ENCODE results near the gene FCN1. TPM values are rescaled to one million over a fixed set of nuclear protein-coding genes. Genes with fewer than 3 reads are reported as not detected.

The FCN1 gene
- total and polyA plus RNA-seq, 2 donors (not counting 1 experiment from before 2014, with no cell fraction given), result not detected

DNA sequence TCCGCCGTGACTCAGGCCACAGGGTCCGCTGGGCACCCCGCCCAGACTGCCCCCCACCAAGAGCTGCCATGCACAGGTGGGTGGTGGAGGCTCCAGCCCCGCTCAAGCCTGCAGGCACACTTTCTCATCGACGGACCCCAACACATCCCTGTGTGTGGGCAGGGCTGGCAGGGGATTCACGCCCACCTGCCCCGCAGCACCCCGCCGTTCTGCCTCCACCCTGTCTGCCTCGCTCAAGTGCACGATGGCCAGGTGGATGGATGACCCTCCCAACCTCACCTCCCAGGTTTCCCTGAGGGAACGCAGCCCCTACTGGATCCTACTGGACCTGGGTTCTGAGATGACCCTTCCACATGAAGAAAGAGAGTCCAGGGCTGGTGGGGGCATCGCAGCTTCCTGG lies 26.1 kb upstream of the FCN1 start:
- H3K27ac ChIP-seq (ENCODE audit: insufficient read depth, low read length), result no peak overlapping the region
- H3K36me3 ChIP-seq (ENCODE audit: control insufficient read depth, insufficient read depth, low read length), result no peaks in the 10 kb centered on the region
- no peak for DNase-seq (ENCODE audit: low read depth in 2 of 2)
- no peaks in the 10 kb centered on the region for H4K20me1 ChIP-seq (ENCODE audit: control insufficient read depth, extremely low read depth, insufficient read depth, low read length)
- H3K27me3 ChIP-seq (ENCODE audit: control insufficient read depth, insufficient read depth, low read length), result no peaks in the 10 kb centered on the region
- no peak overlapping the region for H3K4me2 ChIP-seq (ENCODE audit: extremely low read depth, insufficient read depth, low read length)
- no peaks in the 10 kb centered on the region for H3K4me1 ChIP-seq (ENCODE audit: control insufficient read depth, extremely low read depth, insufficient read depth, low read length)
- H3K9ac ChIP-seq (ENCODE audit: insufficient read depth, low read length), result no peak overlapping the region
- no peak overlapping the region for H3K4me3 ChIP-seq (replicated peaks in 1 of 4; ENCODE audit: control extremely low read depth in 1 of 4, insufficient read depth in 1 of 4, low read depth in 3 of 4, low read length in 4 of 4)
- no peaks in the 10 kb centered on the region for H3K9me3 ChIP-seq (ENCODE audit: control insufficient read depth, insufficient read depth, low read depth, low read length)
- no peaks in the 10 kb centered on the region for H3K79me2 ChIP-seq (ENCODE audit: control insufficient read depth, insufficient read depth, low read length)
- H2AFZ ChIP-seq (ENCODE audit: low read length), result no peak overlapping the region
- TF ChIP-seq, protein P1, sequence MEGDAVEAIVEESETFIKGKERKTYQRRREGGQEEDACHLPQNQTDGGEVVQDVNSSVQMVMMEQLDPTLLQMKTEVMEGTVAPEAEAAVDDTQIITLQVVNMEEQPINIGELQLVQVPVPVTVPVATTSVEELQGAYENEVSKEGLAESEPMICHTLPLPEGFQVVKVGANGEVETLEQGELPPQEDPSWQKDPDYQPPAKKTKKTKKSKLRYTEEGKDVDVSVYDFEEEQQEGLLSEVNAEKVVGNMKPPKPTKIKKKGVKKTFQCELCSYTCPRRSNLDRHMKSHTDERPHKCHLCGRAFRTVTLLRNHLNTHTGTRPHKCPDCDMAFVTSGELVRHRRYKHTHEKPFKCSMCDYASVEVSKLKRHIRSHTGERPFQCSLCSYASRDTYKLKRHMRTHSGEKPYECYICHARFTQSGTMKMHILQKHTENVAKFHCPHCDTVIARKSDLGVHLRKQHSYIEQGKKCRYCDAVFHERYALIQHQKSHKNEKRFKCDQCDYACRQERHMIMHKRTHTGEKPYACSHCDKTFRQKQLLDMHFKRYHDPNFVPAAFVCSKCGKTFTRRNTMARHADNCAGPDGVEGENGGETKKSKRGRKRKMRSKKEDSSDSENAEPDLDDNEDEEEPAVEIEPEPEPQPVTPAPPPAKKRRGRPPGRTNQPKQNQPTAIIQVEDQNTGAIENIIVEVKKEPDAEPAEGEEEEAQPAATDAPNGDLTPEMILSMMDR (conservative IDR thresholded peaks at IDR 0.05 in 1 of 2, IDR thresholded peaks at IDR 0.05 in 1 of 2; ENCODE audit: low read depth in 1 of 2, low read length in 2 of 2), result no peak
- no peak for TF ChIP-seq EZH2 (IDR thresholded peaks at IDR 0.05; ENCODE audit: low read length, missing control alignments)

DNA sequence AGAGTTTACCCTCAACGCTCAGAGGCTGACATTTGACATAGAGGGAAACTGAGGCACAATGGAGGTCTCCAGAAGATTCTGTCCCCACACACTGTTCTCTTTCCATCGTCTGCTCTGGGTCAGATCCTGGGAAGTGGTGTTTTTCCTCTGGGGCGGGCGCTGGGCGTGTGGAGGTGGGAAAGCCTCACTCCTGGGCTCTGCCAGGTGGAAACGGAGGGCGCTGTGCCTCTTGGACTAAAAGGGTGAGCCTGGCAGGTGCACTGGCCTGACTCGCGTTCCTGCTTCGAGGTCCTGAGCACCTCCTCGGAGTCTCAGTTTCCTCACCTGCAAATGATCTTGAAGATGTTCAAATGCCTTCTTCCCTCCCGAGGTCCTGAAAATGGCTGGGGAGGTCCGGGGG lies 25.7 kb upstream of the FCN1 start:
- no peaks in the 10 kb centered on the region for H3K27me3 ChIP-seq (ENCODE audit: control insufficient read depth, insufficient read depth, low read length)
- no peaks in the 10 kb centered on the region for H3K79me2 ChIP-seq (ENCODE audit: control insufficient read depth, insufficient read depth, low read length)

DNA sequence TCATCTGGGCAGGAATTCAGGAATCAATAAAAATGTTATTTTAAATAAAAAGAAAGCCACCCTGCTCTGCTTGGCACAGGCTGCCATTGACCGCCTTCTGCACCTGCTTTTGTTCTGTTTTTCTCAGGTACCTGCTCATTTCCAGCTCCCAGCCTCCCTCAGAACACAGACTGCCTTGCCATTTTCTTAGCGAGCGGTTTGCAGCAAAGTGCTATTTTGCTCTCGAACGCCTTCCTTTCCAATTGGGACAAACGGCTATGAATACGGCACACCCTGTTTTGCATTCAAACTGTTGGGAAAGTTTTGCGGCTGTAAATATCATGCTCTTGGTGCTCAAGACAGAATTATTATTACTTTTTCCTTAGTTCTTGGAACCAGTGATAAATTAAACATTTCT lies 25.1 kb upstream of the FCN1 start:
- H3K4me1 ChIP-seq (ENCODE audit: control insufficient read depth, extremely low read depth, insufficient read depth, low read length), result no peaks in the 10 kb centered on the region
- no peaks in the 10 kb centered on the region for H3K27me3 ChIP-seq (ENCODE audit: control insufficient read depth, insufficient read depth, low read length)
- DNase-seq (ENCODE audit: low read depth in 2 of 2), result peak in 1 of 2 donors; percentile 28

More for the DNA sequence above, 25.7 kb upstream of the FCN1 start:
- no peak overlapping the region for H3K4me2 ChIP-seq (ENCODE audit: extremely low read depth, insufficient read depth, low read length)
- no peaks in the 10 kb centered on the region for H4K20me1 ChIP-seq (ENCODE audit: control insufficient read depth, extremely low read depth, insufficient read depth, low read length)
- TF ChIP-seq, protein P1 (conservative IDR thresholded peaks at IDR 0.05 in 1 of 2, IDR thresholded peaks at IDR 0.05 in 1 of 2; ENCODE audit: low read depth in 1 of 2, low read length in 2 of 2), result no peak
- TF ChIP-seq EZH2 (IDR thresholded peaks at IDR 0.05; ENCODE audit: low read length, missing control alignments), result no peak
- no peaks in the 10 kb centered on the region for H3K4me1 ChIP-seq (ENCODE audit: control insufficient read depth, extremely low read depth, insufficient read depth, low read length)
- H3K4me3 ChIP-seq (replicated peaks in 1 of 4; ENCODE audit: control extremely low read depth in 1 of 4, insufficient read depth in 1 of 4, low read depth in 3 of 4, low read length in 4 of 4), result no peak overlapping the region
- H2AFZ ChIP-seq (ENCODE audit: low read length), result no peak overlapping the region
- H3K9ac ChIP-seq (ENCODE audit: insufficient read depth, low read length), result no peak overlapping the region
- no peaks in the 10 kb centered on the region for H3K9me3 ChIP-seq (ENCODE audit: control insufficient read depth, insufficient read depth, low read depth, low read length)
- H3K36me3 ChIP-seq (ENCODE audit: control insufficient read depth, insufficient read depth, low read length), result no peaks in the 10 kb centered on the region
- H3K27ac ChIP-seq (ENCODE audit: insufficient read depth, low read length), result no peak overlapping the region
- DNase-seq (ENCODE audit: low read depth in 2 of 2), result no peak

More for the DNA sequence above, 25.1 kb upstream of the FCN1 start:
- H4K20me1 ChIP-seq (ENCODE audit: control insufficient read depth, extremely low read depth, insufficient read depth, low read length), result no peaks in the 10 kb centered on the region
- H3K27ac ChIP-seq (ENCODE audit: insufficient read depth, low read length), result no peak overlapping the region
- no peak overlapping the region for H3K4me3 ChIP-seq (replicated peaks in 1 of 4; ENCODE audit: control extremely low read depth in 1 of 4, insufficient read depth in 1 of 4, low read depth in 3 of 4, low read length in 4 of 4)
- H3K4me2 ChIP-seq (ENCODE audit: extremely low read depth, insufficient read depth, low read length), result no peak overlapping the region
- no peaks in the 10 kb centered on the region for H3K36me3 ChIP-seq (ENCODE audit: control insufficient read depth, insufficient read depth, low read length)
- H3K9ac ChIP-seq (ENCODE audit: insufficient read depth, low read length), result no peak overlapping the region
- H3K79me2 ChIP-seq (ENCODE audit: control insufficient read depth, insufficient read depth, low read length), result no peaks in the 10 kb centered on the region
- TF ChIP-seq, protein P1 (conservative IDR thresholded peaks at IDR 0.05 in 1 of 2, IDR thresholded peaks at IDR 0.05 in 1 of 2; ENCODE audit: low read depth in 1 of 2, low read length in 2 of 2), result no peak
- TF ChIP-seq EZH2 (IDR thresholded peaks at IDR 0.05; ENCODE audit: low read length, missing control alignments), result no peak
- no peak overlapping the region for H2AFZ ChIP-seq (ENCODE audit: low read length)
- no peaks in the 10 kb centered on the region for H3K9me3 ChIP-seq (ENCODE audit: control insufficient read depth, insufficient read depth, low read depth, low read length)

Data from fibroblast of lung (primary cell).